Activated CD4-positive, alpha-beta T cell treated with anti-CD3 and anti-CD28 coated beads, Interleukin-2, amount 10 ng/mL, durations not matched to agents 24 days and 14 days (primary cell): ENCODE data around the gene SLC35A2. TPM values are rescaled to one million over a fixed set of nuclear protein-coding genes. Genes with fewer than 3 reads are reported as not detected.

Source experiments
- DNase-seq: peaks from one replicate; pipeline ENCODE4 v3.0.0; 2022
- H3K27ac Mint-ChIP-seq: one replicate; pipeline ENCODE4 v1.8.0; 2022; ENCODE audit warnings: mild to moderate bottlenecking, mixed read lengths
- H3K27me3 Mint-ChIP-seq: one replicate; pipeline ENCODE4 v1.8.0; 2022; ENCODE audit warnings: mixed read lengths
- H3K36me3 Mint-ChIP-seq: one replicate; pipeline ENCODE4 v1.8.0; 2022; ENCODE audit warnings: low read depth, mild to moderate bottlenecking, mixed read lengths
- H3K4me1 Mint-ChIP-seq: one replicate; pipeline ENCODE4 v1.8.0; 2021; ENCODE audit warnings: mixed read lengths
- H3K4me3 Mint-ChIP-seq: one replicate; pipeline ENCODE4 v1.8.0; 2022; ENCODE audit warnings: mild to moderate bottlenecking, moderate library complexity, mixed read lengths
- H3K9me3 Mint-ChIP-seq: one replicate; pipeline ENCODE4 v1.8.0; 2021; ENCODE audit warnings: mixed read lengths
- intact Hi-C: fragments of 100-400 bp; cut with micrococcal nuclease; formaldehyde crosslinking; loops from one replicate; pipeline ENCODE4 v1.15.1; 2023
- total RNA-seq: library from RNA; stranded (reverse); gene quantifications from 2 replicates; pipeline ENCODE4 v1.2.3, GENCODE V29; 2022

SLC35A2 gene
- total RNA-seq, 1 donor from 2014 or later, result 19.5 TPM

GRCh38 chrX:48903290-48903689 is 8.2 kb downstream of the SLC35A2 start:
- Mint-ChIP-seq H3K4me3 (no peak overlapping the region), H3K27me3 (no peaks in the 10 kb centered on the region), H3K9me3 (no peaks in the 10 kb centered on the region), H3K4me1 (peaks cover 2% of the 10 kb centered on the region), H3K36me3 (peaks cover 32% of the 10 kb centered on the region), H3K27ac (no peak overlapping the region)
- intact Hi-C loops, result no loop called here
- no peak for DNase-seq

GRCh38 chrX:48902776-48903175 is 8.7 kb downstream of the SLC35A2 start:
- Mint-ChIP-seq H3K4me1 (peaks cover 2% of the 10 kb centered on the region), H3K9me3 (no peaks in the 10 kb centered on the region), H3K27me3 (no peaks in the 10 kb centered on the region), H3K36me3 (peaks cover 33% of the 10 kb centered on the region), H3K27ac (no peak overlapping the region), H3K4me3 (no peak overlapping the region)
- intact Hi-C loops, result no loop called here
- DNase-seq, result no peak

GRCh38 chrX:48902135-48902534 is 9.3 kb downstream of the SLC35A2 start:
- DNase-seq, result no peak
- H3K36me3 Mint-ChIP-seq, result peaks cover 33% of the 10 kb centered on the region
- H3K4me1 Mint-ChIP-seq, result peaks cover 2% of the 10 kb centered on the region
- no peaks in the 10 kb centered on the region for H3K9me3 Mint-ChIP-seq
- H3K27me3 Mint-ChIP-seq, result no peaks in the 10 kb centered on the region
- H3K4me3 Mint-ChIP-seq, result no peak overlapping the region
- intact Hi-C loops, result no loop called here
- no peak overlapping the region for H3K27ac Mint-ChIP-seq

- Mint-ChIP-seq H3K4me3 (no peak overlapping the region), H3K36me3 (peaks cover 33% of the 10 kb centered on the region), H3K4me1 (peaks cover 8% of the 10 kb centered on the region), H3K27ac (no peak overlapping the region), H3K9me3 (no peaks in the 10 kb centered on the region), H3K27me3 (no peaks in the 10 kb centered on the region)
- intact Hi-C loops, result no loop called here
- DNase-seq, result no peak
Measured at GRCh38 chrX:48901069-48901468, 10.4 kb downstream of the SLC35A2 start.

- H3K27me3 Mint-ChIP-seq, result no peaks in the 10 kb centered on the region
- intact Hi-C loops, result loop anchor here (5.0 to 10.0 kb wide), 4 partner anchors 58 to 254 kb away; partner anchors contain the start of genes OTUD5 and TFE3
- H3K9me3 Mint-ChIP-seq, result no peaks in the 10 kb centered on the region
- H3K27ac Mint-ChIP-seq, result no peak overlapping the region
- peak overlapping the region; percentile 83 for H3K4me3 Mint-ChIP-seq
- H3K36me3 Mint-ChIP-seq, result peaks cover 34% of the 10 kb centered on the region
- DNase-seq, result no peak
- H3K4me1 Mint-ChIP-seq, result peaks cover 16% of the 10 kb centered on the region
Measured at GRCh38 chrX:48899078-48899410, 12.4 kb downstream of the SLC35A2 start.

GRCh38 chrX:48897625-48898306 is 13.7 kb downstream of the SLC35A2 start, which contains the start of the genes PQBP1 and TIMM17B:
Gene PQBP1, plus strand, starts transcription at chrX:48897930. Its CDS starts 580 bp downstream, at chrX:48898510.
Gene TIMM17B, minus strand, starts transcription at chrX:48897768. Its CDS starts 19 bp downstream, at chrX:48897749.
- peak within 1 kb of the TSS; percentile 83 for H3K4me3 Mint-ChIP-seq
- peaks cover 16% of the 10 kb centered on the region for H3K4me1 Mint-ChIP-seq
- H3K36me3 Mint-ChIP-seq, result peaks cover 30% of the 10 kb centered on the region
- intact Hi-C loops, result loop anchor here (1.0 to 10.0 kb wide), 7 partner anchors 14 to 253 kb away; partner anchors contain the start of genes HDAC6, OTUD5, PIM2 and SLC35A2
- H3K27ac Mint-ChIP-seq, result peak within 1 kb of the TSS; percentile 95
- H3K9me3 Mint-ChIP-seq, result no peaks in the 10 kb centered on the region
- peak; percentile 96 for DNase-seq
- H3K27me3 Mint-ChIP-seq, result no peaks in the 10 kb centered on the region

- intact Hi-C loops, result loop anchor here (1.0 to 10.0 kb wide), 5 partner anchors 60 to 252 kb away; partner anchors contain the start of genes HDAC6, OTUD5 and TFE3
- H3K27ac Mint-ChIP-seq, result peak overlapping the region; percentile 95
- peaks cover 27% of the 10 kb centered on the region for H3K36me3 Mint-ChIP-seq
- DNase-seq, result peak; percentile 88
- H3K27me3 Mint-ChIP-seq, result no peaks in the 10 kb centered on the region
- H3K4me1 Mint-ChIP-seq, result peaks cover 16% of the 10 kb centered on the region
- no peaks in the 10 kb centered on the region for H3K9me3 Mint-ChIP-seq
- H3K4me3 Mint-ChIP-seq, result peak overlapping the region; percentile 83
Measured at GRCh38 chrX:48897157-48897624, 14.3 kb downstream of the SLC35A2 start.

GRCh38 chrX:48896611-48897011 is 14.8 kb downstream of the SLC35A2 start:
- intact Hi-C loops, result loop anchor here (1.0 to 10.0 kb wide), 5 partner anchors 61 to 252 kb away; partner anchors contain the start of genes HDAC6, OTUD5 and TFE3
- Mint-ChIP-seq H3K4me1 (peaks cover 18% of the 10 kb centered on the region), H3K27ac (peak overlapping the region; percentile 95), H3K36me3 (peaks cover 24% of the 10 kb centered on the region), H3K27me3 (no peaks in the 10 kb centered on the region), H3K4me3 (peak overlapping the region; percentile 83), H3K9me3 (no peaks in the 10 kb centered on the region)
- no peak for DNase-seq

- DNase-seq, result no peak
- no peak overlapping the region for H3K27ac Mint-ChIP-seq
- H3K36me3 Mint-ChIP-seq, result peaks cover 19% of the 10 kb centered on the region
- no peaks in the 10 kb centered on the region for H3K27me3 Mint-ChIP-seq
- peaks cover 26% of the 10 kb centered on the region for H3K4me1 Mint-ChIP-seq
- peak overlapping the region; percentile 57 for H3K4me3 Mint-ChIP-seq
- H3K9me3 Mint-ChIP-seq, result no peaks in the 10 kb centered on the region
- intact Hi-C loops, result loop anchor here (5.0 to 10.0 kb wide), 4 partner anchors 62 to 250 kb away; partner anchors contain the start of genes OTUD5 and TFE3
Measured at GRCh38 chrX:48894891-48895290, 16.6 kb downstream of the SLC35A2 start.

GRCh38 chrX:48893556-48894348 is 17.7 kb downstream of the SLC35A2 start:
- Mint-ChIP-seq H3K4me3 (no peak overlapping the region), H3K27me3 (no peaks in the 10 kb centered on the region), H3K4me1 (peaks cover 26% of the 10 kb centered on the region), H3K36me3 (peaks cover 19% of the 10 kb centered on the region), H3K27ac (no peak overlapping the region), H3K9me3 (no peaks in the 10 kb centered on the region)
- DNase-seq, result no peak
- intact Hi-C loops, result loop anchor here (10.0 kb wide), 2 partner anchors 219 to 249 kb away; no protein-coding TSS in a partner anchor

GRCh38 chrX:48892896-48893295 is 18.6 kb downstream of the SLC35A2 start:
- Mint-ChIP-seq H3K4me1 (peaks cover 26% of the 10 kb centered on the region), H3K9me3 (no peaks in the 10 kb centered on the region), H3K36me3 (peaks cover 16% of the 10 kb centered on the region), H3K27me3 (no peaks in the 10 kb centered on the region), H3K27ac (no peak overlapping the region), H3K4me3 (no peak overlapping the region)
- no peak for DNase-seq
- intact Hi-C loops, result loop anchor here (10.0 kb wide), 2 partner anchors 218 to 248 kb away; no protein-coding TSS in a partner anchor

- Mint-ChIP-seq H3K4me3 (peak overlapping the region; percentile 88), H3K27ac (peak overlapping the region; percentile 25), H3K4me1 (peaks cover 23% of the 10 kb centered on the region), H3K27me3 (no peaks in the 10 kb centered on the region), H3K36me3 (peaks cover 16% of the 10 kb centered on the region), H3K9me3 (no peaks in the 10 kb centered on the region)
- intact Hi-C loops, result loop anchor here (1.0 to 10.0 kb wide), 3 partner anchors 20 to 247 kb away; partner anchors contain the start of gene SLC35A2
- DNase-seq, result peak; percentile 93
Measured at GRCh38 chrX:48891402-48892288, 19.8 kb downstream of the SLC35A2 start.

GRCh38 chrX:48890934-48891401 is 20.5 kb downstream of the SLC35A2 start:
- intact Hi-C loops, result loop anchor here (1.0 to 10.0 kb wide), 3 partner anchors 20 to 246 kb away; partner anchors contain the start of gene SLC35A2
- H3K27me3 Mint-ChIP-seq, result no peaks in the 10 kb centered on the region
- H3K36me3 Mint-ChIP-seq, result peaks cover 16% of the 10 kb centered on the region
- H3K9me3 Mint-ChIP-seq, result no peaks in the 10 kb centered on the region
- H3K4me3 Mint-ChIP-seq, result peak overlapping the region; percentile 88
- peak overlapping the region; percentile 85 for H3K27ac Mint-ChIP-seq
- H3K4me1 Mint-ChIP-seq, result peaks cover 20% of the 10 kb centered on the region
- peak; percentile 77 for DNase-seq
